ENCODE measurements around the gene DYSF.

Gene DYSF

GRCh38 chr2:71683666-71684065, 230.3 kb downstream of the DYSF start:
- no peak overlapping the region for H3K4me3 ChIP-seq (ENCODE audit: low read length)
- no CpG with 5 or more reads among the region's 1 CpG for WGBS (ENCODE audit: insufficient coverage, insufficient read length)
- H3K9me3 ChIP-seq (ENCODE audit: control insufficient read depth, insufficient read depth, low read length) = no peaks in the 10 kb centered on the region
- no peak for DNase-seq (ENCODE audit: low read depth, low spot score)
- no peaks in the 10 kb centered on the region for H3K27me3 ChIP-seq (ENCODE audit: control insufficient read depth, insufficient read depth, low read length)
- no peaks in the 10 kb centered on the region for H3K4me1 ChIP-seq (ENCODE audit: control insufficient read depth, insufficient read depth, low read length)
- H3K27ac ChIP-seq (ENCODE audit: low read length) = no peak overlapping the region
- H3K36me3 ChIP-seq (ENCODE audit: control insufficient read depth, insufficient read depth, low read length) = no peaks in the 10 kb centered on the region

- Histone ChIP-seq H3K27me3 (ENCODE audit: control insufficient read depth, insufficient read depth, low read length) (no peaks in the 10 kb centered on the region), H3K4me3 (ENCODE audit: low read length) (no peak overlapping the region), H3K36me3 (ENCODE audit: control insufficient read depth, insufficient read depth, low read length) (no peaks in the 10 kb centered on the region), H3K4me1 (ENCODE audit: control insufficient read depth, insufficient read depth, low read length) (no peaks in the 10 kb centered on the region), H3K27ac (ENCODE audit: low read length) (no peak overlapping the region), H3K9me3 (ENCODE audit: control insufficient read depth, insufficient read depth, low read length) (no peaks in the 10 kb centered on the region)
- no CpG with 5 or more reads among the region's 13 CpGs for WGBS (ENCODE audit: insufficient coverage, insufficient read length)
- no peak for DNase-seq (ENCODE audit: low read depth, low spot score)
Measured at GRCh38 chr2:71684226-71685072, 231.1 kb downstream of the DYSF start.

GRCh38 chr2:71685073-71685848, 231.9 kb downstream of the DYSF start:
- Histone ChIP-seq H3K4me1 (ENCODE audit: control insufficient read depth, insufficient read depth, low read length) (no peaks in the 10 kb centered on the region), H3K4me3 (ENCODE audit: low read length) (no peak overlapping the region), H3K36me3 (ENCODE audit: control insufficient read depth, insufficient read depth, low read length) (no peaks in the 10 kb centered on the region), H3K27ac (ENCODE audit: low read length) (no peak overlapping the region), H3K27me3 (ENCODE audit: control insufficient read depth, insufficient read depth, low read length) (no peaks in the 10 kb centered on the region), H3K9me3 (ENCODE audit: control insufficient read depth, insufficient read depth, low read length) (no peaks in the 10 kb centered on the region)
- no CpG with 5 or more reads among the region's 10 CpGs for WGBS (ENCODE audit: insufficient coverage, insufficient read length)
- DNase-seq (ENCODE audit: low read depth, low spot score) = no peak

GRCh38 chr2:71685941-71686611, 232.7 kb downstream of the DYSF start:
- no CpG with 5 or more reads among the region's 13 CpGs for WGBS (ENCODE audit: insufficient coverage, insufficient read length)

GRCh38 chr2:71686781-71687180, 233.4 kb downstream of the DYSF start:
- Histone ChIP-seq H3K27me3 (ENCODE audit: control insufficient read depth, insufficient read depth, low read length) (no peaks in the 10 kb centered on the region), H3K36me3 (ENCODE audit: control insufficient read depth, insufficient read depth, low read length) (no peaks in the 10 kb centered on the region), H3K9me3 (ENCODE audit: control insufficient read depth, insufficient read depth, low read length) (no peaks in the 10 kb centered on the region), H3K4me3 (ENCODE audit: low read length) (no peak overlapping the region), H3K27ac (ENCODE audit: low read length) (no peak overlapping the region), H3K4me1 (ENCODE audit: control insufficient read depth, insufficient read depth, low read length) (no peaks in the 10 kb centered on the region)
- WGBS (ENCODE audit: insufficient coverage, insufficient read length) = no CpG with 5 or more reads among the region's 6 CpGs
- DNase-seq (ENCODE audit: low read depth, low spot score) = no peak

More at GRCh38 chr2:71685941-71686611, 232.7 kb downstream of the DYSF start:
- Histone ChIP-seq H3K4me1 (ENCODE audit: control insufficient read depth, insufficient read depth, low read length) (no peaks in the 10 kb centered on the region), H3K27me3 (ENCODE audit: control insufficient read depth, insufficient read depth, low read length) (no peaks in the 10 kb centered on the region), H3K36me3 (ENCODE audit: control insufficient read depth, insufficient read depth, low read length) (no peaks in the 10 kb centered on the region), H3K9me3 (ENCODE audit: control insufficient read depth, insufficient read depth, low read length) (no peaks in the 10 kb centered on the region), H3K4me3 (ENCODE audit: low read length) (no peak overlapping the region), H3K27ac (ENCODE audit: low read length) (no peak overlapping the region)
- DNase-seq (ENCODE audit: low read depth, low spot score) = no peak

GRCh38 chr2:71687412-71687811, 234.1 kb downstream of the DYSF start:
- Histone ChIP-seq H3K27me3 (ENCODE audit: control insufficient read depth, insufficient read depth, low read length) (no peaks in the 10 kb centered on the region), H3K36me3 (ENCODE audit: control insufficient read depth, insufficient read depth, low read length) (no peaks in the 10 kb centered on the region), H3K4me3 (ENCODE audit: low read length) (no peak overlapping the region), H3K9me3 (ENCODE audit: control insufficient read depth, insufficient read depth, low read length) (no peaks in the 10 kb centered on the region), H3K4me1 (ENCODE audit: control insufficient read depth, insufficient read depth, low read length) (no peaks in the 10 kb centered on the region), H3K27ac (ENCODE audit: low read length) (no peak overlapping the region)
- no peak for DNase-seq (ENCODE audit: low read depth, low spot score)
- no CpG with 5 or more reads among the region's 10 CpGs for WGBS (ENCODE audit: insufficient coverage, insufficient read length)

GRCh38 chr2:71688530-71688929, 235.2 kb downstream of the DYSF start:
- Histone ChIP-seq H3K27ac (ENCODE audit: low read length) (no peak overlapping the region), H3K4me1 (ENCODE audit: control insufficient read depth, insufficient read depth, low read length) (no peaks in the 10 kb centered on the region), H3K9me3 (ENCODE audit: control insufficient read depth, insufficient read depth, low read length) (no peaks in the 10 kb centered on the region), H3K36me3 (ENCODE audit: control insufficient read depth, insufficient read depth, low read length) (no peaks in the 10 kb centered on the region), H3K27me3 (ENCODE audit: control insufficient read depth, insufficient read depth, low read length) (no peaks in the 10 kb centered on the region), H3K4me3 (ENCODE audit: low read length) (no peak overlapping the region)
- no CpG with 5 or more reads among the region's 7 CpGs for WGBS (ENCODE audit: insufficient coverage, insufficient read length)
- no peak for DNase-seq (ENCODE audit: low read depth, low spot score)

GRCh38 chr2:71689393-71689792, 236.0 kb downstream of the DYSF start:
- Histone ChIP-seq H3K27me3 (ENCODE audit: control insufficient read depth, insufficient read depth, low read length) (no peaks in the 10 kb centered on the region), H3K4me3 (ENCODE audit: low read length) (no peak overlapping the region), H3K36me3 (ENCODE audit: control insufficient read depth, insufficient read depth, low read length) (no peaks in the 10 kb centered on the region), H3K9me3 (ENCODE audit: control insufficient read depth, insufficient read depth, low read length) (no peaks in the 10 kb centered on the region), H3K27ac (ENCODE audit: low read length) (no peak overlapping the region), H3K4me1 (ENCODE audit: control insufficient read depth, insufficient read depth, low read length) (peaks cover 5% of the 10 kb centered on the region)
- no CpG with 5 or more reads among the region's 2 CpGs for WGBS (ENCODE audit: insufficient coverage, insufficient read length)
- DNase-seq (ENCODE audit: low read depth, low spot score) = no peak

GRCh38 chr2:71689968-71690834, 236.8 kb downstream of the DYSF start:
- H3K4me3 ChIP-seq (ENCODE audit: low read length) = no peak overlapping the region
- no peak overlapping the region for H3K27ac ChIP-seq (ENCODE audit: low read length)
- H3K4me1 ChIP-seq (ENCODE audit: control insufficient read depth, insufficient read depth, low read length) = peaks cover 9% of the 10 kb centered on the region
- DNase-seq (ENCODE audit: low read depth, low spot score) = no peak
- no CpG with 5 or more reads among the region's 21 CpGs for WGBS (ENCODE audit: insufficient coverage, insufficient read length)
- no peaks in the 10 kb centered on the region for H3K9me3 ChIP-seq (ENCODE audit: control insufficient read depth, insufficient read depth, low read length)
- H3K36me3 ChIP-seq (ENCODE audit: control insufficient read depth, insufficient read depth, low read length) = no peaks in the 10 kb centered on the region
- no peaks in the 10 kb centered on the region for H3K27me3 ChIP-seq (ENCODE audit: control insufficient read depth, insufficient read depth, low read length)

Measured in iPS DF 6.9 (cell line).